SK-N-SH (cell line): ENCODE data around the gene CELF4.

Source experiments
- CTCF ChIP-seq: fragments of 200-600 bp; sonication (generic); IDR thresholded peaks from 2 replicates; pipeline ENCODE4 v1.6.1; 2017; ENCODE audit warnings: antibody characterized with exemption, mild to moderate bottlenecking, moderate library complexity
- EP300 ChIP-seq, 2 experiments: IDR thresholded peaks; 2 replicates each; pipeline versions ENCODE4 v1.4.0 to v1.6.1; 2012; ENCODE audit warnings: borderline replicate concordance in 1 of 2, low read depth in 1 of 2, low read length in 1 of 2
- NRF1 ChIP-seq: IDR thresholded peaks from 2 replicates; pipeline ENCODE4 v1.6.1; 2012; ENCODE audit warnings: low read depth, mild to moderate bottlenecking, low read length
- POLR2AphosphoS5 ChIP-seq: IDR thresholded peaks from 2 replicates; pipeline ENCODE4 v1.6.1; 2012; ENCODE audit warnings: low read depth, low read length
- RXRA ChIP-seq: IDR thresholded peaks from 2 replicates; pipeline ENCODE4 v1.4.0; 2012; ENCODE audit warnings: low read depth, mild to moderate bottlenecking, borderline replicate concordance
- SIN3A ChIP-seq: IDR thresholded peaks from 2 replicates; pipeline ENCODE4 v1.6.1; 2012; ENCODE audit warnings: low read depth, mild to moderate bottlenecking, low read length, moderate library complexity, borderline replicate concordance
- TEAD4 ChIP-seq: IDR thresholded peaks from 2 replicates; pipeline ENCODE4 v1.4.0; 2012; ENCODE audit warnings: mild to moderate bottlenecking, borderline replicate concordance; ENCODE audit not compliant: insufficient read depth

GRCh38 chr18:37199741-37200140 lies 365.9 kb downstream of the CELF4 start:
- TF ChIP-seq CTCF (no peak), POLR2AphosphoS5 (no peak), RXRA (no peak), EP300 (IDR thresholded peaks at IDR 0.05; ENCODE audit: borderline replicate concordance in 1 of 2, low read depth in 1 of 2, low read length in 1 of 2) (no peak), TEAD4 (no peak), NRF1 (no peak), SIN3A (no peak)
